ENCODE data around the gene AAMP.

AAMP gene

DNA sequence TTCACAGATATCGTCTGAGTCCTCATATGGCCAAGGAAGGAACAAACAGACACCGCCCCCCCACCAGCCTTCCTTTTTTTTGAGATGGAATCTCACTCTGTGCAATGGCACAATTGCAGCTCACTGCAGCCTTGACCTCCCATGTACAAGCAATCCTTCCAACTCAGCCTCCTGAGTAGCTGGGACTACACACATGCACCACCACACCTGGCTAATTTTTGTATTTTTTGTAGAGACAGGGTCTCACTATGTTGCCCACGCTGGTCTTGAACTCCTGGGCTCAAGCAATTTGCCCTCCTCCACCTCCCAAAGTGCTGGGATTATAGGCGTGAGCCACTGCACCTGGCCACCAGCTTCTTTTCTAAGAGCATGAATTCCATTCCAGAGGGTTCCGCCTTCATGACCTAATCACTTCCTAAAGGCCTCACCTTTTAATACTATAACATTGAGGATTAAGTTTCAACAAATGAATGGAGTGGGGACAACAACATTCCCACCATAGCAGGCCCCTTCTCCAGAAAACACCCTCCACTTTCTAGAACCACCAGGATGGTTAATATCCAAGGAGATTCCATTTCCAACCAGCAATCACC is 24.6 kb upstream of the AAMP start:
- no peak for DNase-seq (ENCODE audit: low read depth, low spot score)

GRCh38 chr2:218293715-218294429 is 23.9 kb upstream of the AAMP start:
- DNase-seq (ENCODE audit: low read depth, low spot score), result no peak

GRCh38 chr2:218292048-218293014 is 22.4 kb upstream of the AAMP start, which contains the start of gene TMBIM1:
Gene TMBIM1, minus strand, starts transcription at chr2:218292503. Its CDS starts 10,362 bp downstream, at chr2:218282141.
- DNase-seq (ENCODE audit: low read depth, low spot score), result no peak

GRCh38 chr2:218291318-218292047 is 21.5 kb upstream of the AAMP start:
- no peak for DNase-seq (ENCODE audit: low read depth, low spot score)

- DNase-seq (ENCODE audit: low read depth, low spot score), result no peak
These were observed 20.7 kb upstream of the AAMP start for GRCh38 chr2:218290316-218291261.

DNA sequence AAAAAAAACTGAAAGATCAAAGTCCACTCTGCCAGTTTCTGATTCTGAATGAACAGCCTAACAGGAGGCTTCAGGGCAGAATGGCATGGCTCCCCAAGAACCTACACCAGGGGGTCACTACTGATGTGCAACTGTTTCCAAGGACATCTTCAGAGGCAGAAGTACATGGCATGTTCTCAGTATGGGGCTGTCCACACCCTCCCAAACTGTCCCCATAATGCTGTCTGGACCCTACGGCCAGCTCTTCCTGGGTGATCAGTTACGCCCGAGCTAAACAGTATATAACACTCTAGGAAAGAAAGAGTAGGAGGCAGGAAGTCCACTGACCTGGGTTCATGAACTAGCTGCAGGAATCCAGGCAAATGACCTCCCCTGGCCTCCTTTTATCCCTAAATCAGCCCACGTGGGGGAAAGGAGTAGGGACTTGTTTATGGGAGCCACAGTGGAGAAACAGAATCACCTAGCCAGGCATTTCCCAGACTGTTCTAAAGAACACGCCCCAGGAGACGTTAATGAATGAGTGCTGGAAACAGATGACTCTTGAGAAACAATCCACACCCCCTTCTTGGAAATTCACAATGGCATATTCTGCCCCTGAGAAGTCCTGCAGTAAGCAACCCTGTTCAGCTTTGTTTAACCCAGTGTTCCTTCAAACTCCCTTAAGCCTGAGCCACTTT is 19.8 kb upstream of the AAMP start:
- no peak for DNase-seq (ENCODE audit: low read depth, low spot score)

DNA sequence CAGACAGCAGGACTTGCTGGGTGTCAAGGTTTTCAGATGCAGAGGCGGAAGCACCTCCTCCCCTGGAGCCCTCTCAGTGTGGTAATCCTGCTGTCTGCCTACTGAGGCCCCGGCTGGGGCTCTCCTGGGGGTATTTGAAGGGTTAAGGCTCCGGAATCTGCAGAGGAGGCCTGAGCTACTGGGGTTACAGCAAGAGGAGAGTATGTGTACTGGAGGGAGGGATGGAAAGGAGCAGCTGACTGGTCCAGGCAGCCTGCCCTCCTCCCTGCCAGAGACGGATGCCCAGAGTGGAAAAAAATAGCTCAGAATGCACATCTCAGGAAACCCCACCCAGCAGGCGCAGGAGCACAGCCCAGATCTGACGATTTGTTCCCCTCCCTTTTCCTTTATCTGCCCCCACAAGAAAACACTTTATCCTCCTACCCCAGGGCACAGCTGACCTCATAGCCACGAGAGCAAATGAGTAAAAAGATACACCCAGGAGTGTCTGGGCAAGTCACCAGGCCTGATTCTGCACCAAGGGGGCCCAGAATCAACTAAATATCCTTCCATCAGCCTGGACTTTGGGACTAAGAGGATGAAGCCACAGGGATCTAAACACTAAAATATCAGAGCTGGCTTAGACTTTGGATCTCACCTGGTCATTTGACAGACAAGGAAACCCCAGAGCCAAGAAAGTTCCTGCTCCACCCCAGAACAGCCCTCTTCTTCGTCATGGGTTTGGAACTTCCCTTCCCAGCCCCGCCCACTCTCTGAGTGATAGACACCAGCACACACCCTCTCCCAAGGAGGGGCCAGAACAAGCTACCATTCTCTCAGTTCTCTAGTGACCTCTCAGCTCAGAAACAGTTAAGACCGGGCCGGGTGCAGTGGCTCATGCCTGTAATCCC is 16.9 kb upstream of the AAMP start:
- DNase-seq (ENCODE audit: low read depth, low spot score), result peak; percentile 72

DNA sequence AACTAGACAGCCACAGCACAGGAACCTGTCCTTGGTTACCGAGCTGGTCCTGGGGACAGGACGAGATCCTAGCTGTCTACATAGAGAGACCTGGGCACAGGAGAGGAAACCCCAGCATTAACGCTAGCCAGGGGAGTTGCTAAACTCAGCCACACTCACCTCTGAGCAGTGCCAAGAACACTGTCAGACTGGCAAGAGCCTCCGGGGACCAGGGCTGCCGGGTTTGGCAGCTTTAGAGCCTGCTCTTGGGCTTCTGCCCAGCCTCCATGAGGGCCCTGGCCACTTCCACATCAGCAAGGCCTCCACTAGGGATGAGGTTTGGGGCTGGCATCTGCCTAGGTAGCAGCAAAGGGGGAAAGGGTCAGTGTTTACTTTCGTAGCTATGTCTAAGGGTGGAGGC is 15.7 kb upstream of the AAMP start:
- DNase-seq (ENCODE audit: low read depth, low spot score), result no peak

DNA sequence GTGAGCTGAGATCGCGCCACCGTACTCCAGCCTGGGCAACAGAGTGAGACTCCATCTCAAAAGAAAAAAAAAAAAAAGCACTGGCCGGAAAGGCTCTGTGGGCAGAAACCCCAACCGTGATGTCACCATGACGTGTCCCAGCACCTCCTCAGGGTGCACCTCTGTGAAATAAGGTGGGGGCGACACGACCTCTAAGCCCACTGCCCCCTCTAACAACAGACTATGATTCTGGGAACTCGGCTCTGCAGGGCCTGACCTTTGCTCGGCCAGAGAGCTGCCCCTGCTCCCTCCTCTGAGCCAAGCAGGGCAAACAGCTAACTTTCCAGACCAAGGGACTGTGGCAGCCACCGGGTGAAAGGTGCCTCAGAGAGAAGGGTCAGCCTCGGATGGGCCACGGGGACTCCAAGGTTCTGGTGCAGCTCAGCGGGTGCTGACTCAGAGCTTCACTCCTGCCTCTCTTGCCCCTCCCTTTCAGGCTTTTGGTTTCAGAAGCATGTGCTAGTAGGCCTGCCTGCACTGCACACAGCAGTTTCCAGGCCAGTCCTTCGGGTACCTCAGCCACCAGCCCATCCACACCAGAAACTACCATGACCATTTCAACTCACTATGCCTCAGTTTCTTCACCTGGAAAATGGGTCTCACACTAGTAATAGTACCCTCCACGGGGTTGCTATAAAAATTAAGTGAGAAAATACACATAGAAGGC is 14.3 kb upstream of the AAMP start:
- no peak for DNase-seq (ENCODE audit: low read depth, low spot score)

- no peak for DNase-seq (ENCODE audit: low read depth, low spot score)
These were observed 12.4 kb upstream of the AAMP start for GRCh38 chr2:218282173-218282991.

GRCh38 chr2:218281449-218281848 is 11.5 kb upstream of the AAMP start:
- DNase-seq (ENCODE audit: low read depth, low spot score), result no peak

DNA sequence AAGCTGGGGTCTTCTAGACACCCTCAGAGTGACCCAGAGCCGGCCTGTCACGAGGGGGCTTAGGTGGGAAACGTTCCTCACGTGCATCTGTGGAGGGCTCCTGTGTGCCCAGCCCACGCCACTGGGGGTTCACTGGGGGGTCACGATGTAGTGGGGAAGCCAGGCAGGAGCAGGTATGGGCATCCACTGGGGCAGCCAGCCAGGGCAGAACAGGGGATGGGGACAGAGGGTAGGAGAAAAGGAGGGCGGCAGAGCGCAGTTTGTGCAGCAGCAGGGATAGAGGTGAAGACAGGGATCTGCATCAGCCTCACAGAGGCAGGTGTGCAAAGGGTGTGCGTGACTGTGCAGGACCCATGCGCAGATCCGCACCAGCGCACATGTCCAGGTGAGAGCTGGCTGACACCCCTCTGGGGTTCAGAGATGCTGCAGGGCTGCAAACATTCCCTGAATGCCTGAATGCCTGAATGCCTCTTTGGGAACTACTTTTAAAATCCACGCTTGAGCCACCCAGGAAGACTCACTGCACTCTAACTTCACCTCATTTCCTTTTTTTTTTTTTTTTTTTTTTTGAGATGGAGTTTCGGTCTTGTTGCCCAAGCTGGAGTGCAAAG is 10.4 kb upstream of the AAMP start:
- DNase-seq (ENCODE audit: low read depth, low spot score), result no peak

DNA sequence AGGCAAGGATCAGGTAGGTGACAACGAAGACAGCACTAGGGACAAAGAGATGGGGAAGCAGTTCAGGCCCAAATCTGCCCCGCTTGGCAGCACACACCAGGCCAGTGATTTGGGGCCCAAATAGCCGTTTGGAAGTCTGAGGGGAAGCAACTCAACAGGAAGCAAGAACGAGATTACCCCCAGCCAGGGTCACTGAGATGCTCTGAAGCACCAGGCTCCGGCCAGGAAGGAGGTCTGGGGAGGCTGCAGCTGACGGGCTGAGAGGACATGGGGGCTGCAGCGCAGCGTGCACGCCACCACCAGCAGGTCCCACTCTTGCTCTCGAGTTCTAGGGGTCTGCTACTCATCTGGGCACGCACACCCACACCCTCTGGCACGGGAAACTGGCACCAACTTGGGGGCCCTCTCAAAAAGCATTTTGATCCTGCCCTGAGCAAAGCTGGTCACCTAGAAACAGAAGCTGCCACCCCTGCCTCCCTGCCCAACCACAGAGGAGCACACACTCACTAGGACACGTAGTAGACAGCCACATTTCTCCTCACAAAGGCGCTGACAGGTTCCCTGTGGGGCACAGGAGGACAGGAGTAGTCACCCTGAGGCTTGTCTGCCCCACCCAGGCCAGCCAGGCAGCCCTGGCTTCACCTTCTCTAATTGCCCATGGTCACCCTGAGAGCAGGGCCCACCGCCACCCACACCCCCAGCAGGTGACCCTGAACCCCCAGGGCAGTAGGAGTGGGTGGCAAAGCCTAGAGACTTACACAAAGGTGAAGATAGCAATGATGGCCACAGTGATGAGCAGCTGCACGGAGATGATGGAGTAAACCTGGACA is 8.8 kb upstream of the AAMP start:
- DNase-seq (ENCODE audit: low read depth, low spot score), result no peak

DNA sequence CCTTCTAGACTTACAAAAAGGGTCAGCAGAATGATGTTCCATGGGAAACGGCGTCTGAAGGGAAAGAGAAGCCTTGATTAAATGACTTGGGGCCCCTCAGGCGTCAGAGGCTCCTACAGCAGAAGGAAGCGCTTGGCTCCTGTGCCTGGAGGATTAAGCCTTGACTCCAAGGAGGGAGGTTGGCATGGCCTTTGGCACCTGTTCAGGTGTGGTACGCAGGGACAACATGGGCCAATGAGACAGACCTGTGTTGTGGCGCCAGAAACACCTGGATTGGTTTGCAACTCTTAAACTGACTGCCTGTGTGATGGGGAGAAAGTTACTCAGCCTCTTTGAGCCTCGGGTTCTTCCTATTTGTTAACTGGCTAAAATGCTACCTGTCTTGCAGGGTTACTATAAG is 8.0 kb upstream of the AAMP start:
- no peak for DNase-seq (ENCODE audit: low read depth, low spot score)

- DNase-seq (ENCODE audit: low read depth, low spot score), result no peak
These were observed 7.2 kb upstream of the AAMP start for GRCh38 chr2:218276986-218277755.
